ENCODE measurements around the gene KANK2. TPM values are rescaled to one million over a fixed set of nuclear protein-coding genes. Genes with fewer than 3 reads are reported as not detected.
"Not testable (repeated sequence)": the region's sequence is repeated elsewhere in the genome, so short reads cannot be mapped to it uniquely, and the experiment has no call there.

The KANK2 gene
- total RNA-seq, 4 donors from 2014 or later = 28.7 to 117 (median 77.7) TPM

GRCh38 chr19:11191934-11192333 lies 5.4 kb downstream of the KANK2 start:
- 79 to 81% methylated on average over 5 of the region's 5 CpGs for WGBS, 2 donors
- intact Hi-C loops (cut with DNase I; ENCODE audit: low total_unique reads) = no loop called here
- DNase-seq (ENCODE audit: low spot score in 2 of 2) = no peak
- TF ChIP-seq POLR2A (IDR thresholded peaks at IDR 0.05) (no peak), CTCF (IDR thresholded peaks at IDR 0.05) (no peak)
- no peak overlapping the region for H3K4me3 ChIP-seq (ENCODE audit: low read depth, poor library complexity, severe bottlenecking)

GRCh38 chr19:11191273-11191755 lies 6.0 kb downstream of the KANK2 start:
- no peak overlapping the region for H3K4me3 ChIP-seq (ENCODE audit: low read depth, poor library complexity, severe bottlenecking)
- 39 to 45% methylated on average over 7 to 8 of the region's 8 CpGs for WGBS, 2 donors
- TF ChIP-seq CTCF (IDR thresholded peaks at IDR 0.05) = no peak
- TF ChIP-seq POLR2A (IDR thresholded peaks at IDR 0.05) = no peak
- intact Hi-C loops (cut with DNase I; ENCODE audit: low total_unique reads) = no loop called here
- DNase-seq (ENCODE audit: low spot score in 2 of 2) = peak; percentile 79 to 95

- no peak overlapping the region for H3K4me3 ChIP-seq (ENCODE audit: low read depth, poor library complexity, severe bottlenecking)
- intact Hi-C loops (cut with DNase I; ENCODE audit: low total_unique reads) = no loop called here
- no peak for DNase-seq (ENCODE audit: low spot score in 2 of 2)
- 84 to 89% methylated on average over 8 of the region's 8 CpGs for WGBS, 2 donors
- TF ChIP-seq POLR2A (IDR thresholded peaks at IDR 0.05) (no peak), CTCF (IDR thresholded peaks at IDR 0.05) (no peak)
Observed at GRCh38 chr19:11190501-11190900, 6.8 kb downstream of the KANK2 start.

GRCh38 chr19:11187441-11187840 lies 9.9 kb downstream of the KANK2 start:
- WGBS, 2 donors = 88 to 90% methylated on average over 9 of the region's 9 CpGs

GRCh38 chr19:11182994-11183393 lies 14.4 kb downstream of the KANK2 start:
- no peak for DNase-seq (ENCODE audit: low spot score in 2 of 2)
- 78 to 97% methylated on average over 1 of the region's 1 CpG for WGBS, 2 donors
- TF ChIP-seq CTCF (IDR thresholded peaks at IDR 0.05) (no peak), POLR2A (IDR thresholded peaks at IDR 0.05) (no peak)
- no peak overlapping the region for H3K4me3 ChIP-seq (ENCODE audit: low read depth, poor library complexity, severe bottlenecking)
- intact Hi-C loops (cut with DNase I; ENCODE audit: low total_unique reads) = no loop called here

More at GRCh38 chr19:11187441-11187840, 9.9 kb downstream of the KANK2 start:
- H3K4me3 ChIP-seq (ENCODE audit: low read depth, poor library complexity, severe bottlenecking) = no peak overlapping the region
- intact Hi-C loops (cut with DNase I; ENCODE audit: low total_unique reads) = no loop called here
- TF ChIP-seq CTCF (IDR thresholded peaks at IDR 0.05) (no peak), POLR2A (IDR thresholded peaks at IDR 0.05) (no peak)
- no peak for DNase-seq (ENCODE audit: low spot score in 2 of 2)

GRCh38 chr19:11181488-11181887 lies 15.9 kb downstream of the KANK2 start:
- intact Hi-C loops (cut with DNase I; ENCODE audit: low total_unique reads) = no loop called here

GRCh38 chr19:11180975-11181374 lies 16.4 kb downstream of the KANK2 start:
- WGBS, 2 donors = 64 to 71% methylated on average over 8 of the region's 8 CpGs
- DNase-seq (ENCODE audit: low spot score in 2 of 2); H3K4me3 ChIP-seq (ENCODE audit: low read depth, poor library complexity, severe bottlenecking); intact Hi-C loops (cut with DNase I; ENCODE audit: low total_unique reads): not testable (repeated sequence)

More at GRCh38 chr19:11181488-11181887, 15.9 kb downstream of the KANK2 start:
- WGBS, 2 donors = 92 to 96% methylated on average over 4 of the region's 4 CpGs
- H3K4me3 ChIP-seq (ENCODE audit: low read depth, poor library complexity, severe bottlenecking) = no peak overlapping the region
- no peak for DNase-seq (ENCODE audit: low spot score in 2 of 2)
- TF ChIP-seq POLR2A (IDR thresholded peaks at IDR 0.05) = no peak
- no peak for TF ChIP-seq CTCF (IDR thresholded peaks at IDR 0.05)

Data from lower leg skin (tissue), 4 donors.